IMR-90 (cell line): ENCODE results near the gene PRKCA. TPM values are rescaled to one million over a fixed set of nuclear protein-coding genes. Genes with fewer than 3 reads are reported as not detected.
A peak's percentile ranks its signal among the peaks of the same experiment; 100 is the strongest.

Experiments
- ATAC-seq: fragments of 200-7000 bp; cut with Tn5 transposase; 2 replicates; pipeline ENCODE4 v1.9.1; 2020; ENCODE audit warnings: low read depth, mild to moderate bottlenecking, moderate library complexity
- BruUV-seq: library from RNA; stranded (reverse); fragments of 400-500 nt; replicated peaks from 2 replicates; lab custom pipeline; 2021; lab: Mats Ljungman, UMichigan
- CTCF ChIA-PET: fragments of 300-600 bp; formaldehyde crosslinking; extraction: SDS; loops from one replicate; lab custom pipeline; 2021; ENCODE audit warnings: antibody characterized with exemption; lab: Yijun Ruan, JAX
- POLR2A ChIA-PET: fragments of 300-600 bp; sonication (Branson Sonifier 250); formaldehyde crosslinking; loops from one replicate; lab custom pipeline; 2022; ENCODE audit warnings: antibody characterized with exemption; ENCODE audit not compliant: unreplicated experiment; lab: Charles Lee
- DNase-seq: peaks from one replicate; pipeline ENCODE4 v3.0.0; 2013
- H2AFZ ChIP-seq: replicated peaks from 2 replicates; pipeline ENCODE3; 2013; ENCODE audit warnings: low read length, mild to moderate bottlenecking; ENCODE audit not compliant: poor library complexity
- H2AK5ac ChIP-seq: 2 replicates; pipeline ENCODE4 v1.6.1; 2013; ENCODE audit warnings: low read depth, low read length, inconsistent platforms
- H2AK9ac ChIP-seq: replicated peaks from 2 replicates; pipeline ENCODE3; 2013; ENCODE audit warnings: mild to moderate bottlenecking, low read depth, low read length, moderate library complexity; ENCODE audit not compliant: poor library complexity
- H2BK120ac ChIP-seq: 2 replicates; pipeline ENCODE4 v1.6.1; 2013; ENCODE audit warnings: low read depth, low read length, inconsistent platforms
- H2BK15ac ChIP-seq: 3 replicates; pipeline ENCODE4 v1.6.1; 2013; ENCODE audit warnings: low read depth, low read length, inconsistent platforms
- H2BK20ac ChIP-seq: 2 replicates; pipeline ENCODE4 v1.6.1; 2013; ENCODE audit warnings: low read depth, mild to moderate bottlenecking, inconsistent platforms, low read length, moderate library complexity
- H2BK5ac ChIP-seq: 2 replicates; pipeline ENCODE4 v1.6.1; 2013; ENCODE audit warnings: mild to moderate bottlenecking, low read depth, low read length, inconsistent platforms; ENCODE audit not compliant: poor library complexity, severe bottlenecking
- H3K14ac ChIP-seq: replicated peaks from 2 replicates; pipeline ENCODE4 v1.6.1; 2013; ENCODE audit warnings: low read depth, low read length, inconsistent platforms
- H3K18ac ChIP-seq: 2 replicates; pipeline ENCODE4 v1.6.1; 2013; ENCODE audit warnings: low read depth, low read length, control low read depth
- H3K23ac ChIP-seq: 2 replicates; pipeline ENCODE4 v1.6.1; 2013; ENCODE audit warnings: low read depth, low read length, inconsistent platforms
- H3K27ac ChIP-seq: 2 replicates; pipeline ENCODE4 v1.5.1; 2013; ENCODE audit warnings: mild to moderate bottlenecking, control low read depth, low read length; ENCODE audit not compliant: insufficient read depth
- H3K27me3 ChIP-seq: 2 replicates; pipeline ENCODE4 v1.6.1; 2013; ENCODE audit warnings: low read length; ENCODE audit not compliant: control insufficient read depth, insufficient read depth
- H3K36me3 ChIP-seq: 2 replicates; pipeline ENCODE4 v1.6.1; 2013; ENCODE audit warnings: low read length, mixed read lengths; ENCODE audit not compliant: control insufficient read depth, insufficient read depth
- H3K4ac ChIP-seq: 2 replicates; pipeline ENCODE4 v1.6.1; 2013; ENCODE audit warnings: low read depth, low read length, inconsistent platforms
- H3K4me1 ChIP-seq: 2 replicates; pipeline ENCODE4 v1.6.1; 2013; ENCODE audit warnings: low read length, mixed read lengths; ENCODE audit not compliant: control insufficient read depth, insufficient read depth
- H3K4me2 ChIP-seq: 2 replicates; pipeline ENCODE4 v1.6.1; 2013; ENCODE audit warnings: low read depth, mild to moderate bottlenecking, control low read depth, low read length, moderate library complexity
- H3K4me3 ChIP-seq: 2 replicates; pipeline ENCODE4 v1.5.1; 2013; ENCODE audit warnings: low read depth, mild to moderate bottlenecking, control low read depth, low read length, moderate library complexity; ENCODE audit not compliant: insufficient read depth
- H3K56ac ChIP-seq: 2 replicates; pipeline ENCODE4 v1.6.1; 2013; ENCODE audit warnings: low read length, inconsistent platforms; ENCODE audit not compliant: insufficient read depth; ENCODE audit errors: extremely low read depth
- H3K79me1 ChIP-seq, 2 experiments: 2 replicates each; pipeline ENCODE4 v1.6.1; 2013; ENCODE audit warnings: low read length in 2 of 2, inconsistent platforms in 1 of 2, low read depth in 1 of 2
- H3K9ac ChIP-seq: 2 replicates; pipeline ENCODE4 v1.6.1; 2013; ENCODE audit warnings: low read depth, low read length, control low read depth
- H3K9me1 ChIP-seq: 2 replicates; pipeline ENCODE4 v1.6.1; 2013; ENCODE audit warnings: low read length, inconsistent platforms; ENCODE audit not compliant: insufficient read depth
- H3K9me3 ChIP-seq: 2 replicates; pipeline ENCODE4 v1.6.1; 2013; ENCODE audit warnings: low read length; ENCODE audit not compliant: control insufficient read depth, insufficient read depth
- H4K20me1 ChIP-seq: 2 replicates; pipeline ENCODE4 v1.6.1; 2013; ENCODE audit warnings: low read length, inconsistent platforms; ENCODE audit not compliant: insufficient read depth
- H4K5ac ChIP-seq: 2 replicates; pipeline ENCODE4 v1.6.1; 2013; ENCODE audit warnings: mild to moderate bottlenecking, low read depth, low read length, control low read depth
- H4K8ac ChIP-seq, 2 experiments: 2 replicates each; pipeline ENCODE4 v1.6.1; 2013; ENCODE audit warnings: low read depth in 2 of 2, low read length in 2 of 2, control low read depth in 1 of 2, inconsistent platforms in 1 of 2
- H4K91ac ChIP-seq: 2 replicates; pipeline ENCODE4 v1.6.1; 2013; ENCODE audit warnings: low read depth, low read length, inconsistent platforms; ENCODE audit not compliant: insufficient read depth
- CEBPB ChIP-seq: IDR thresholded peaks from 2 replicates; pipeline ENCODE4 v1.6.1; 2012; ENCODE audit warnings: low read depth, low read length, improper control_type of control experiment
- CHD1 ChIP-seq: IDR thresholded peaks from 2 replicates; pipeline ENCODE4 v1.6.1; 2012; ENCODE audit warnings: low read depth, low read length, improper control_type of control experiment
- ELK1 ChIP-seq: fragments of 150-350 bp; IDR thresholded peaks from 2 replicates; pipeline ENCODE4 v1.6.1; 2016; ENCODE audit warnings: low read depth, mild to moderate bottlenecking, low read length, moderate library complexity, borderline replicate concordance
- FOS ChIP-seq: fragments of 150-350 bp; IDR thresholded peaks from 2 replicates; pipeline ENCODE4 v1.6.1; 2016; ENCODE audit warnings: low read depth, low read length
- MAFK ChIP-seq: IDR thresholded peaks from 2 replicates; pipeline ENCODE4 v1.6.1; 2012; ENCODE audit warnings: low read depth, low read length, improper control_type of control experiment
- NFE2L2 ChIP-seq: fragments of 150-350 bp; IDR thresholded peaks from 2 replicates; pipeline ENCODE4 v1.6.1; 2016; ENCODE audit warnings: low read depth, mild to moderate bottlenecking, low read length
- RCOR1 ChIP-seq: IDR thresholded peaks from 2 replicates; pipeline ENCODE4 v1.6.1; 2012; ENCODE audit warnings: mild to moderate bottlenecking, low read length, improper control_type of control experiment; ENCODE audit not compliant: insufficient replicate concordance
- RFX5 ChIP-seq: IDR thresholded peaks from 2 replicates; pipeline ENCODE4 v1.8.0; 2012; ENCODE audit warnings: low read depth, mild to moderate bottlenecking, low read length, moderate library complexity
- SMC3 ChIP-seq: fragments of 150-350 bp; IDR thresholded peaks from 2 replicates; pipeline ENCODE4 v1.6.1; 2016; ENCODE audit warnings: low read depth, mild to moderate bottlenecking, antibody characterized with exemption, low read length, moderate library complexity
- WGBS, 2 experiments: methylation state at CpG; one replicate each; pipeline versions ENCODE4 v1.1.5 to v1.1.7; 2013; ENCODE audit warnings: missing lambda C conversion rate in 2 of 2; ENCODE audit not compliant: insufficient read length in 1 of 2; ENCODE audit errors: extremely low coverage in 2 of 2; 5-methylcytosine and 5-hydroxymethylcytosine counted together
- dilution Hi-C: fragments of 300-500 bp; cut with HindIII; formaldehyde crosslinking; loops from one replicate; pipeline ENCODE4 v1.14.3; 2018; ENCODE audit warnings: low sequenced_read_pairs; ENCODE audit not compliant: unreplicated experiment
- in situ Hi-C: fragments of 300-500 bp; cut with MboI; formaldehyde crosslinking; loops from 3 replicates; pipeline ENCODE4 v1.14.3; 2019; ENCODE audit warnings: low sequenced_read_pairs, inconsistent platforms, mixed read lengths
- intact Hi-C: fragments of 100-400 bp; cut with micrococcal nuclease; formaldehyde crosslinking; loops from 2 replicates; pipeline ENCODE4 v1.10.0; 2022
- polyA plus RNA-seq, 3 experiments: library from polyadenylated mRNA; depleted of rRNA; stranded (reverse); fragments of >200 nt; gene quantifications; 2 replicates each; pipeline ENCODE4 v1.2.3, GENCODE V29; 2012; ENCODE audit warnings: low replicate concordance in 1 of 3
- total RNA-seq: library from RNA; depleted of rRNA; stranded (reverse); fragments of >200 nt; gene quantifications from 2 replicates; pipeline ENCODE4 v1.2.3, GENCODE V29; 2012

Gene PRKCA
- total and polyA plus RNA-seq, 2 of the 4 experiments (the other 2 are of a cell fraction), result 31.0 to 46.0 TPM

GRCh38 chr17:66431910-66432309 is 129.5 kb downstream of the PRKCA start:
- CTCF ChIA-PET, result interaction anchor here (0.6 to 0.8 kb wide), 2 partner anchors 18 to 33 kb away, joined by 3 read pairs; no protein-coding TSS in a partner anchor
- H3K4me3 ChIP-seq, result peak overlapping the region; percentile 11; the same call in 1 of the 2 replicates
- H3K18ac ChIP-seq, result peak overlapping the region; percentile 86
- H3K56ac ChIP-seq, result peak overlapping the region; percentile 70
- H3K27ac ChIP-seq, result peak overlapping the region; percentile 80
- H3K79me1 ChIP-seq, result peaks cover 58 to 96% of the 10 kb centered on the region in 2 experiments
- intact Hi-C loops (loop anchor here (5.0 kb wide), 1 partner anchor 130 kb away; the partner anchor contains the start of gene PRKCA), dilution Hi-C loops (no loop called here), in situ Hi-C loops (no loop called here)
- H3K9me3 ChIP-seq, result no peaks in the 10 kb centered on the region
- peak overlapping the region; percentile 83 for H4K91ac ChIP-seq
- no CpG with 5 or more reads among the region's 5 CpGs for WGBS, 2 experiments
- peak overlapping the region; percentile 95 for H3K23ac ChIP-seq
- peak overlapping the region; percentile 69 for H4K5ac ChIP-seq
- H3K14ac ChIP-seq, result peak overlapping the region; percentile 81
- peak overlapping the region; percentile 79 for H3K4me2 ChIP-seq
- no peaks in the 10 kb centered on the region for H3K36me3 ChIP-seq
- H4K8ac ChIP-seq, result peak overlapping the region in 1 of 2 experiments; percentile 81; a peak in 3 of 4 replicates
- peak overlapping the region; percentile 39 for H2AK9ac ChIP-seq
- peaks cover 30% of the 10 kb centered on the region for H4K20me1 ChIP-seq
- peak overlapping the region; percentile 62 for H2AK5ac ChIP-seq
- H3K9me1 ChIP-seq, result peaks cover 15% of the 10 kb centered on the region
- H2BK20ac ChIP-seq, result peak overlapping the region; percentile 84
- H3K9ac ChIP-seq, result peak overlapping the region; percentile 60
- H2BK120ac ChIP-seq, result peak overlapping the region; percentile 89
- H2BK15ac ChIP-seq, result peak overlapping the region; percentile 82; the same call in 2 of the 3 replicates
- peak overlapping the region; percentile 81 for H2BK5ac ChIP-seq
- H3K27me3 ChIP-seq, result no peaks in the 10 kb centered on the region
- peak overlapping the region; percentile 49 for H2AFZ ChIP-seq
- TF ChIP-seq FOS (peak; percentile 89), MAFK (0 out of 2 replicates have a peak, but pooled peaks have one; percentile 28), CHD1 (no peak), NFE2L2 (no peak), RCOR1 (no peak), ELK1 (no peak), RFX5 (no peak), SMC3 (no peak), CEBPB (peak; percentile 68)
- H3K4me1 ChIP-seq, result peaks cover 19% of the 10 kb centered on the region
- peak; percentile 92 for DNase-seq
- peak; percentile 81 for ATAC-seq
- BruUV-seq, result no TSS peak
- POLR2A ChIA-PET, result interaction anchor here (0.7 kb wide), 1 partner anchor 38 kb away, joined by 3 read pairs; no protein-coding TSS in a partner anchor
- H3K4ac ChIP-seq, result peak overlapping the region; percentile 82
